ENCODE measurements around the gene MSH6.
A peak's percentile ranks its signal among the peaks of the same experiment; 100 is the strongest.

Gene MSH6

DNA sequence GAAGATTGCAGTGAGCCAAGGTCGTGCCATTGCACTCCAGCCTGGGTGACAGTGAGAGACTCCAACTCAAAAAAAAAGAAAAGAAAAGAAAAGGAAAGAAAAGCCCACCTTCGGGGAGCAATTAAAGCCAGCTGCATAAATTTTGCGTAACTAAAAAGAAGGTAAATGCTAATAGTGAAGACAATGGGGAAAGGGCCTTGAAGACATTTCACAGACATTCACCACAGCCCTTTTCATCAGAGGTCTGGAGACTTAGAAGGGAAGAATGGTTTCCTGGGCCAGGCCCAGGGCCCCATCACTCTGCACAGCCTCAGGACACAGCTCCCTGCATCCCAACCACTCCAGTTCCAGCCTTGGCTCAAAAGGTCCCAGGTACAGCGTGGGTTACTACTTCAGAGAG lies 35.1 kb upstream of the MSH6 start:
- Histone ChIP-seq H3K9me3 (ENCODE audit: control insufficient read depth in 5 of 5, low read length in 5 of 5) (peaks cover 0 to 10% (median 2%) of the 10 kb centered on the region in 5 donors), H3K27ac (ENCODE audit: low read depth, low read length) (no peak overlapping the region), H3K9ac (ENCODE audit: low read length in 5 of 5) (no peak overlapping the region), H3K4me1 (ENCODE audit: control insufficient read depth in 5 of 5, insufficient read depth in 5 of 5, low read length in 5 of 5) (peaks cover 0 to 4% (median 0%) of the 10 kb centered on the region in 5 donors), H3K36me3 (ENCODE audit: control insufficient read depth in 5 of 5, insufficient read depth in 5 of 5, low read length in 5 of 5) (no peaks in the 10 kb centered on the region), H3K27me3 (ENCODE audit: control insufficient read depth in 5 of 5, insufficient read depth in 4 of 5, low read length in 5 of 5) (no peaks in the 10 kb centered on the region), H3K4me3 (ENCODE audit: low read depth in 1 of 5, low read length in 5 of 5) (no peak overlapping the region)

DNA sequence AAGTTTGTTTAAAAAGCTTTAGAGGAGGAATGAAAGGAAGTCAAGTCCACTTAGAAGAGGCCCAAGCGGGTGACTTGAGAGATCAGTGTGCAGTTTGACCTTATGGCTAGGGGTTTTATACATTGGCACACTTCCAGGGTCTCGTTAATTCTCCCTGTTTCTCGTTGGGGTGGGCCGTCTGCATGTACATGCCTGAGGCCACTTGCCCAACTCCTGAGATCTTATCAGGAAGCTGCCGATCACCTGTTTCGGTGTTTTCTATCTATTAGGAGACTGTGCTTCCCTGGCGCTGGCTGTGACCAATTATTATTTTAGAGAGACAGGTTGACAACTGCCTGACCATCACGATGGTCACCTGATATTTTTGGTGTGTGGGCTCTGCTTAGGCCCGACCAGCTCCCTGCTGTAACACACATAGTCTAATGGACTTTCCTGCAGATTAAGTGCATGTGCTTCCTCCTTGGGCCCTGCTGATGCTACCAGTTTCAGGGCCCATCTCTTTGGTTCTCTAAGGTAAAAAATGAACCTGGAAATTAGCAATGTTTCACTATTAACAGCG lies 31.0 kb upstream of the MSH6 start:
- H3K9me3 ChIP-seq (ENCODE audit: control insufficient read depth in 5 of 5, low read length in 5 of 5), result peaks cover 0 to 10% (median 2%) of the 10 kb centered on the region in 5 donors
- no peak overlapping the region for H3K4me3 ChIP-seq (ENCODE audit: low read depth in 1 of 5, low read length in 5 of 5)
- H3K9ac ChIP-seq (ENCODE audit: low read length in 5 of 5), result no peak overlapping the region
- H3K27ac ChIP-seq (ENCODE audit: low read depth, low read length), result no peak overlapping the region
- peaks cover 0 to 15% (median 2%) of the 10 kb centered on the region in 5 donors for H3K4me1 ChIP-seq (ENCODE audit: control insufficient read depth in 5 of 5, insufficient read depth in 5 of 5, low read length in 5 of 5)
- H3K27me3 ChIP-seq (ENCODE audit: control insufficient read depth in 5 of 5, insufficient read depth in 4 of 5, low read length in 5 of 5), result no peaks in the 10 kb centered on the region
- no peaks in the 10 kb centered on the region for H3K36me3 ChIP-seq (ENCODE audit: control insufficient read depth in 5 of 5, insufficient read depth in 5 of 5, low read length in 5 of 5)

DNA sequence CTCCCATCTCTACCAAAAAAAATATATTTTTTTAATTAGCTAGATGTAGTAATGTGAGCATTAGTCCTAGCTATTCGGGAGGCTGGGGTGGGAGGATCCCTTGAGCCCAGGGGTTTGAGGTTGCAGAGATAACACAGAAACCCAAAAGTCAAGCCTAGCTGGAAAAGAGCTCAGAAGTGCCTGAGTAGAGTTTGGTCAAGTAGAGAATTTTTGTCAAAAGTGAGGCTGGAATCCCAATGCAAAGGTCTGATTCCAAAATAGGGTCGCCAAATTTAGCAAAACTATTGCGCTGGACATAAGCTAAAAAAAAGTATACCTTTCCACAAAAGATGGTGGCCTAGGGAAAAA lies 15.5 kb upstream of the MSH6 start:
- no peak overlapping the region for H3K9ac ChIP-seq (ENCODE audit: low read length in 5 of 5)
- H3K27me3 ChIP-seq (ENCODE audit: control insufficient read depth in 5 of 5, insufficient read depth in 4 of 5, low read length in 5 of 5), result no peaks in the 10 kb centered on the region
- no peak overlapping the region for H3K4me3 ChIP-seq (ENCODE audit: low read depth in 1 of 5, low read length in 5 of 5)
- no peaks in the 10 kb centered on the region for H3K36me3 ChIP-seq (ENCODE audit: control insufficient read depth in 5 of 5, insufficient read depth in 5 of 5, low read length in 5 of 5)
- H3K27ac ChIP-seq (ENCODE audit: low read depth, low read length), result no peak overlapping the region
- H3K9me3 ChIP-seq (ENCODE audit: control insufficient read depth in 5 of 5, low read length in 5 of 5), result peaks cover 0 to 2% (median 0%) of the 10 kb centered on the region in 5 donors
- H3K4me1 ChIP-seq (ENCODE audit: control insufficient read depth in 5 of 5, insufficient read depth in 5 of 5, low read length in 5 of 5), result peaks cover 0 to 5% (median 2%) of the 10 kb centered on the region in 5 donors

DNA sequence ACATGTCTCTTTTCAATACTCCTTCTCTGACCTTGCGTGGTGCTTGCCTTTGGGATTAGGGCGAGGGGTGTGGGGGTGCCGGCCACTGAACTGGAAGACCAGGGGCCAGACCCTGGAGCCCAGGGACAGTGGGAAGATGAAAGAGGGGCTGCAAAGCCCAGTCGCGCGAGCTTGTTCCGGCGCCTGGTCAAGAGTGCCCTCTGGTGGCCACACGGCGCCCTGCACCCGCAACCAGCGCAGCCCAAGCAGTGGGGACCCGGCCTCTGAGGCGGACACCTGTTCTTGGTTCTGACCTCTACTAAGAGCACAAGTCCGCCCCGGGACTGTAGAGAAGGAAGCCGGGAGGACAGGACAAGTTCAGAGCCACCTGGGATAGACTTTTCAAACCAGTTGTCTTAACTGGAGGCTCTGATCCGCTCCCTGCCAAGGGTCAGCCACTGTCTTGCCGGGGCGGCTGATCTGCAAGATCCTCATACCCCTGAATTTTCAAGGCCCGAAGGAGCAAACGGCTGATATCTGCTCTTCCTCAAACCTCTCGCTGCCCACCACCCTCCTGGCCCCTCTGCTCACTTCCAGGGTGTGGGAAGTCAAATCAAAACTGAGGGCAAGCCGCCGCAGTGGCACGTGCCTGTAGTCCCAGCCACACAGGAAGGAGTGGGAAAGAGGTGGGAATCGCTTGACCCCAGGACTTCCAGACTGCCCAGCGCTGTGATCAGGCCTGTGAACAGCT lies 14.9 kb upstream of the MSH6 start:
- peaks cover 0 to 5% (median 2%) of the 10 kb centered on the region in 5 donors for H3K4me1 ChIP-seq (ENCODE audit: control insufficient read depth in 5 of 5, insufficient read depth in 5 of 5, low read length in 5 of 5)
- peak overlapping the region in 1 of 5 donors; percentile 17 for H3K4me3 ChIP-seq (ENCODE audit: low read depth in 1 of 5, low read length in 5 of 5)
- no peak overlapping the region for H3K9ac ChIP-seq (ENCODE audit: low read length in 5 of 5)
- H3K27ac ChIP-seq (ENCODE audit: low read depth, low read length), result no peak overlapping the region
- H3K9me3 ChIP-seq (ENCODE audit: control insufficient read depth in 5 of 5, low read length in 5 of 5), result peaks cover 0 to 2% (median 0%) of the 10 kb centered on the region in 5 donors
- H3K36me3 ChIP-seq (ENCODE audit: control insufficient read depth in 5 of 5, insufficient read depth in 5 of 5, low read length in 5 of 5), result no peaks in the 10 kb centered on the region
- no peaks in the 10 kb centered on the region for H3K27me3 ChIP-seq (ENCODE audit: control insufficient read depth in 5 of 5, insufficient read depth in 4 of 5, low read length in 5 of 5)

DNA sequence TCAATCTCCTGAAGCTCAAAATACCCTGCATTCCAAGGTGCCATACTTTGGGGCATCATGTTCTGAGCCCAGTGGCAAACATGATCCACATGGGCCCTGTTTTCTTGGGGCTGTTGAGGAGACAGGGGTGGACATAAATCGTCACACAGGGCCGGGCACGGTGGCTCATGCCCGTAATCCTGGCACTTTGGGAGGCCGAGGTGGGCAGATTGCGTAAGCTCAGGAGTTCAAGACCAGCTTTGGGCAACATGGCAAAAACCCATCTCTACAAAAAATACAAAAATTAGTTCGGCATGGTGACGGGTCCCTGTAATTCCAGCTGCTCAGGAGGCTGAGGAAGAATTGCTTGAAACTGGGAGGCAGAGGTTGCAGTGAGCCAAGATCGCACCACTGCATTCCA lies 13.6 kb upstream of the MSH6 start:
- H3K9ac ChIP-seq (ENCODE audit: low read length in 5 of 5), result no peak overlapping the region
- no peak overlapping the region for H3K4me3 ChIP-seq (ENCODE audit: low read depth in 1 of 5, low read length in 5 of 5)

DNA sequence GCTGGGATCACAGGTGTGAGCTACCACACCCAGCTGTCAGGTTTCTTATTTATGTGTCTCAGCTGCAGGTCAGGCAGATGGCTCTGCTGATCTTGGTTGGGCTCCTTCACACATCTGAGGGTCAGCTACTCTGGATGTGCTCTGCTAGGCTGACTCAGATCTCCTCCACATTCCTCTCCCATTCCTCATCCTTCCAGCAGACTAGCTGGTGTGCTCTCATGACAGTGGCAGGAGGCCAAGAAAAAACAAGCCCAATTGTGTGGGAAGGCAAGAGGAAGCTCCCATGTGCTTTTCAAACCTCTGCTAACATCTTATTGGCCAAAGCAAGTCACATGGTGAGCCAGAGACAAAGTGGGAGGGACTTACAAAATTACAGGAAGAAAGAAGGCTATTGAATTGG lies 11.7 kb upstream of the MSH6 start:
- Histone ChIP-seq H3K4me3 (ENCODE audit: low read depth in 1 of 5, low read length in 5 of 5) (no peak overlapping the region), H3K9ac (ENCODE audit: low read length in 5 of 5) (no peak overlapping the region), H3K27me3 (ENCODE audit: control insufficient read depth in 5 of 5, insufficient read depth in 4 of 5, low read length in 5 of 5) (no peaks in the 10 kb centered on the region), H3K27ac (ENCODE audit: low read depth, low read length) (no peak overlapping the region), H3K4me1 (ENCODE audit: control insufficient read depth in 5 of 5, insufficient read depth in 5 of 5, low read length in 5 of 5) (peaks cover 0 to 5% (median 2%) of the 10 kb centered on the region in 5 donors), H3K36me3 (ENCODE audit: control insufficient read depth in 5 of 5, insufficient read depth in 5 of 5, low read length in 5 of 5) (no peaks in the 10 kb centered on the region), H3K9me3 (ENCODE audit: control insufficient read depth in 5 of 5, low read length in 5 of 5) (peaks cover 0 to 2% (median 0%) of the 10 kb centered on the region in 5 donors)

More for the DNA sequence above, 13.6 kb upstream of the MSH6 start:
- H3K36me3 ChIP-seq (ENCODE audit: control insufficient read depth in 5 of 5, insufficient read depth in 5 of 5, low read length in 5 of 5), result no peaks in the 10 kb centered on the region
- no peaks in the 10 kb centered on the region for H3K27me3 ChIP-seq (ENCODE audit: control insufficient read depth in 5 of 5, insufficient read depth in 4 of 5, low read length in 5 of 5)
- peaks cover 0 to 2% (median 0%) of the 10 kb centered on the region in 5 donors for H3K9me3 ChIP-seq (ENCODE audit: control insufficient read depth in 5 of 5, low read length in 5 of 5)
- H3K27ac ChIP-seq (ENCODE audit: low read depth, low read length), result no peak overlapping the region
- H3K4me1 ChIP-seq (ENCODE audit: control insufficient read depth in 5 of 5, insufficient read depth in 5 of 5, low read length in 5 of 5), result peaks cover 0 to 5% (median 2%) of the 10 kb centered on the region in 5 donors

DNA sequence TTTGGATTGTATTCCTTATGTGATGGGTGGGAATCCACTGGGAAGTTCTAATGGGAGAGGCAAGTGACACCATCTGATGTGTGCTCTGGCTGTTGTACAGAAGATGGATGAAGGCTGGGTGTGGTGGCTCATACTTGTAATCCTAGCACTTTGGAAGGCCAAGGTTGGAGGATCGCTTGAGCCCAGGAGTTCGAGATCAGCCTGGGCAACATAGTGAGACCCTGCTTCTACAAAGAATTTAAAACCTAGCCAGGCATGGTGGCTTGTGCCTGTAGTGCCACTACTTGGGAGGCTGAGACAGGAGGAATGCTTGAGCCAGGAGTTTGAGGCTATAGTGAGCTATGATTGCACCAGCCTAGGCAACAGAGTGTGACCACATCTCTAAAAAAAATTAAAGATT lies 10.6 kb upstream of the MSH6 start:
- H3K27me3 ChIP-seq (ENCODE audit: control insufficient read depth in 5 of 5, insufficient read depth in 4 of 5, low read length in 5 of 5), result no peaks in the 10 kb centered on the region
- no peak overlapping the region for H3K4me3 ChIP-seq (ENCODE audit: low read depth in 1 of 5, low read length in 5 of 5)
- peaks cover 0 to 5% (median 2%) of the 10 kb centered on the region in 5 donors for H3K4me1 ChIP-seq (ENCODE audit: control insufficient read depth in 5 of 5, insufficient read depth in 5 of 5, low read length in 5 of 5)
- H3K36me3 ChIP-seq (ENCODE audit: control insufficient read depth in 5 of 5, insufficient read depth in 5 of 5, low read length in 5 of 5), result no peaks in the 10 kb centered on the region
- H3K9ac ChIP-seq (ENCODE audit: low read length in 5 of 5), result no peak overlapping the region
- no peak overlapping the region for H3K27ac ChIP-seq (ENCODE audit: low read depth, low read length)
- peaks cover 0 to 2% (median 0%) of the 10 kb centered on the region in 5 donors for H3K9me3 ChIP-seq (ENCODE audit: control insufficient read depth in 5 of 5, low read length in 5 of 5)

DNA sequence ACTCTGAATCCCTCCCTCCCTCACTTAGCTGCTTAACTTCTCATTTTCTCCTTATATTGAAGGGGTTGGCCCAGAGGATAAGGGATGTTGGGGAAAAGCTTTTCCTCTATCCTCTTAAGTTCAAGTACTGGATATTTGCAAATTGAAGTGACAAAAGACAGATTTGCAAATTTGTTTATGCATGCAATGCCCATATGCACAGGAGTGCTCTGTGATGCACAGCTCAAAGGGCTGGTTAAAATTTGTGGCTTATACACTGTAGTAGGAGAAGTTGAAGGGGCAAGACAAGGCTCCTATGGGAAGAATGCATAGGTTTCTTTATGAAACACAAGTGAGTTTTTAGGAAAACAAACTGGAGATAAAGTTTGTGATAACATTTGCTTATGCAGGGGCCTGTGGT lies 8.4 kb upstream of the MSH6 start:
- H3K27ac ChIP-seq (ENCODE audit: low read depth, low read length), result no peak overlapping the region
- no peak overlapping the region for H3K9ac ChIP-seq (ENCODE audit: low read length in 5 of 5)
- H3K4me1 ChIP-seq (ENCODE audit: control insufficient read depth in 5 of 5, insufficient read depth in 5 of 5, low read length in 5 of 5), result no peaks in the 10 kb centered on the region
- no peaks in the 10 kb centered on the region for H3K27me3 ChIP-seq (ENCODE audit: control insufficient read depth in 5 of 5, insufficient read depth in 4 of 5, low read length in 5 of 5)
- H3K4me3 ChIP-seq (ENCODE audit: low read depth in 1 of 5, low read length in 5 of 5), result no peak overlapping the region
- H3K9me3 ChIP-seq (ENCODE audit: control insufficient read depth in 5 of 5, low read length in 5 of 5), result peaks cover 0 to 2% (median 0%) of the 10 kb centered on the region in 5 donors
- no peaks in the 10 kb centered on the region for H3K36me3 ChIP-seq (ENCODE audit: control insufficient read depth in 5 of 5, insufficient read depth in 5 of 5, low read length in 5 of 5)

DNA sequence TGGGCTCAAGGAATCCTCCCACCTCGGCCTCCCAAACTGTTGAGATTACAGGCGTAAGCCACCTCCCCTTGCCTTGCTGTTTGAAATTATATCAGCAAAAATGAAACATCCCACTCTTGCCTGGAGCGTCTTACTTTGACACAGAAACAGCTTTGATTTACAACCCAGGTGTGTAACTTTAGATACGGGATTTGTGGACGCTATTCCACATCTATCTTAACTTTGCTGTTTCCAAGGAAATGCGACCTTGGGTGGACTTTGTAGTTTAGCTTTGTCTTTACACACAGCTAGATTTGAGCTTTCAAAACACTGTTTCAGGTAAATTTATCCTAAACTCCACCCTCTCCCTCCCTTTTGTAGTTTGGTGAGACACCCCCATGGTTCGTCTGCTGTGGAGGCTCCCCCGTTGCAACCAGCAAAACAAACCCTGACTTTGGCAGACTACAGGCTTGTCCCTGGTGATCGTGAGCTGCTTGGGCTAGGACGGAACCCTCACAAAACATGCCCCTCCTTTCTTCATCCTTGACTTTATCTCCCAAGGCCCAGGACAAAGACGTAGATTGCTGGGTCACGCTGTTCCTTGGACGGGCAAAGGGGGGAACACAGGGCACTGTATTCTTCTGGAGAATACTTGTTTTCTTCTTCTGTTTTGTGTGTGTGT lies 5.5 kb upstream of the MSH6 start:
- no peak overlapping the region for H3K4me3 ChIP-seq (ENCODE audit: low read depth in 1 of 5, low read length in 5 of 5)
- H3K36me3 ChIP-seq (ENCODE audit: control insufficient read depth in 5 of 5, insufficient read depth in 5 of 5, low read length in 5 of 5), result no peaks in the 10 kb centered on the region
- H3K27me3 ChIP-seq (ENCODE audit: control insufficient read depth in 5 of 5, insufficient read depth in 4 of 5, low read length in 5 of 5), result no peaks in the 10 kb centered on the region
- no peaks in the 10 kb centered on the region for H3K9me3 ChIP-seq (ENCODE audit: control insufficient read depth in 5 of 5, low read length in 5 of 5)
- H3K27ac ChIP-seq (ENCODE audit: low read depth, low read length), result no peak overlapping the region
- H3K4me1 ChIP-seq (ENCODE audit: control insufficient read depth in 5 of 5, insufficient read depth in 5 of 5, low read length in 5 of 5), result peaks cover 0 to 4% (median 3%) of the 10 kb centered on the region in 5 donors
- no peak overlapping the region for H3K9ac ChIP-seq (ENCODE audit: low read length in 5 of 5)
